Keratinocyte (primary cell): Measurements from ENCODE around the gene PRKN.

ENCODE experiments used
- CTCF ChIP-seq, 3 experiments: IDR thresholded peaks in 1 of 3; conservative IDR thresholded peaks in 1 of 3; optimal IDR thresholded peaks in 1 of 3; 2 replicates in 2 of 3; 3 replicates in 1 of 3; pipeline versions ENCODE3 to v1.5.1; 2011; ENCODE audit warnings: low read length in 3 of 3, mild to moderate bottlenecking in 3 of 3, moderate library complexity in 2 of 3, control low read depth in 1 of 3, inconsistent platforms in 1 of 3; ENCODE audit not compliant: insufficient read depth in 2 of 3; ENCODE audit errors: extremely low read depth in 1 of 3
- EZH2 ChIP-seq: IDR thresholded peaks from one replicate; pipeline ENCODE4 v1.6.1; 2012; ENCODE audit warnings: inconsistent platforms, mild to moderate bottlenecking, low read length, moderate library complexity

DNA sequence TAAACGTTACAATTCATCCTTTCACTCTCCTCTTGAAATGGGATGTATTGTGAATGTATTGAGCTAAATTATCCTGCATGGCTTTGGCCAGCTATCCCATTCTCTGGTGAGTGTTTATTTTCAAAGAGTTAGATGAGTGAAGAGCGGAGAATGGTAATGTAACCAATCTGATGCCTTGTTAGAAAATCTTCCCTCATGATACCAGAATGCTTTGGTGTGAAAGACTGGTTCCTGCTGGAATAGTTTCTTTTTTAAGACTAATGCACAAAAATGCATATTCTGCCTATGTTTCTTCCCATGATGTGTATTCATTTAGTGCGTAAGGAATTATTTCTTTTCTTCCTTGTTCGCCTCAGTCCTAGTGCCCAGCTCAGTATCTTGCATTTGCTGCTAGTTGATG lies 506.7 kb downstream of the PRKN start:
- no peak for TF ChIP-seq CTCF (optimal IDR thresholded peaks at IDR 0.05 in 1 of 3, IDR thresholded peaks at IDR 0.05 in 1 of 3, conservative IDR thresholded peaks at IDR 0.05 in 1 of 3; ENCODE audit: extremely low read depth in 1 of 3, insufficient read depth in 2 of 3, low read length in 3 of 3)
- TF ChIP-seq EZH2, result no peak
